ENCODE measurements around the gene ZNF555.

- TF ChIP-seq CTCF (CRISPR knock-in tag; IDR thresholded peaks at IDR 0.05) (no peak), ZNF776 (CRISPR knock-in tag; IDR thresholded peaks at IDR 0.05) (no peak), MXI1 (IDR thresholded peaks at IDR 0.05; ENCODE audit: borderline replicate concordance, low read depth, low read length) (no peak), MIER2 (CRISPR knock-in tag; IDR thresholded peaks at IDR 0.05) (no peak), PTBP1 (IDR thresholded peaks at IDR 0.05; ENCODE audit: low read depth, low read length, poor library complexity, severe bottlenecking) (no peak), BRCA1 (CRISPR knock-in tag; IDR thresholded peaks at IDR 0.05) (no peak), ZFP41 (CRISPR knock-in tag; IDR thresholded peaks at IDR 0.05; ENCODE audit: borderline replicate concordance) (no peak), ZNF446 (CRISPR knock-in tag; IDR thresholded peaks at IDR 0.05) (no peak), SIN3A (IDR thresholded peaks at IDR 0.05; ENCODE audit: borderline replicate concordance, low read depth, low read length) (no peak)
Measured at GRCh38 chr19:2805991-2806649, 35.2 kb upstream of the ZNF555 start.
